HG03159 (cell line): ENCODE results near the gene PLCXD1.
"Not testable (repeated sequence)": the region's sequence is repeated elsewhere in the genome, so short reads cannot be mapped to it uniquely, and the experiment has no call there.

Experiments used
- ATAC-seq: cut with Tn5 transposase; IDR thresholded peaks from one replicate; pipeline ENCODE4 v1.9.1; 2021; ENCODE audit warnings: mild to moderate bottlenecking, moderate library complexity; ENCODE audit not compliant: unreplicated experiment

Gene PLCXD1

DNA sequence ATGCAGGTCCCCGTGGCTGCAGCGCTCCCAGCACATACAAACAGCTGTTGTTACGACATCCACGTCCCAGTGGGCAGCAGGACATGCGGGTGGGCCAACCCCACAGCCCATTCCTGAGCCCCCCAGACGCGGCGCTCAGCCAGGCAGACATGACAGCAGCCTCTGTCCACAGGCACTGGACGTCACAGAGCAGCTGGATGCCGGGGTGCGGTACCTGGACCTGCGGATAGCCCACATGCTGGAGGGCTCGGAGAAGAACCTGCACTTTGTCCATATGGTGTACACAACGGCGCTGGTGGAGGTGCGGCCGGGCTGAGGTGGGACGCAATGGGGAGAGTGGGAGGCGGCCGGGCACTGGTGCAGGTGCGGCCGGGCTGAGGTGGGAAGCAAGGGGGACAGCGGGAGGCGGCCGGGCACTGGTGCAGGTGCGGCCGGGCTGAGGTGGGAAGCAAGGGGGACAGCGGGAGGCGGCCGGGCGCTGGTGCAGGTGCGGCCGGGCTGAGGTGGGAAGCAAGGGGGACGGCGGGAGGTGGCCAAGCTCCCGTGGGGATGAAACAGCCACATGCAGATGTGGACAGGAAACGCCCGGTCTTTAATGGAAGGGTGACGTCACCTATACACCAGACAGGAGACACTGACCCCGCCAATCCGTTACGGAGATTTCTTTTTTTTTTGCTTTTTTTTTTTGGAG lies 9.4 kb downstream of the PLCXD1 start:
- no peak for ATAC-seq

DNA sequence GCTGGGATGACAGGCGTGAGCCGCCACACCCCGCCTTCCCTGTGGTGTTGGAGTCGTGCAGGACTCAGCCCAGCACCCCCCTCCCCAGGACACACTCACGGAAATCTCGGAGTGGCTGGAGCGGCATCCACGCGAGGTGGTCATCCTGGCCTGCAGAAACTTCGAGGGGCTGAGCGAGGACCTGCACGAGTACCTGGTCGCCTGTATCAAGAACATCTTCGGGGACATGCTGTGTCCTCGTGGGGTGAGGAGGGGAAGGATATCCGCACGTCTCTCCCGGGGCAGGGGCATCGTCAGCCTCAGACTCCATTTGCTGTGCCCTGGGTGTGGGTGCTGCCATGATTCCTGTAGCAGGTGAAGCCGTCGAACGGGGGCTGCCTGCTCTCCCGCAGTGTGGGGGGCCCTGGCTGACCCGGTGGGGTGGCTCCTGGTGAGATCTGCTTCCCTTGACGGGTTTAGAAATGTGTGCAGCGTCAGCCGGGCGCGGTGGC lies 10.3 kb downstream of the PLCXD1 start:
- ATAC-seq = no peak

DNA sequence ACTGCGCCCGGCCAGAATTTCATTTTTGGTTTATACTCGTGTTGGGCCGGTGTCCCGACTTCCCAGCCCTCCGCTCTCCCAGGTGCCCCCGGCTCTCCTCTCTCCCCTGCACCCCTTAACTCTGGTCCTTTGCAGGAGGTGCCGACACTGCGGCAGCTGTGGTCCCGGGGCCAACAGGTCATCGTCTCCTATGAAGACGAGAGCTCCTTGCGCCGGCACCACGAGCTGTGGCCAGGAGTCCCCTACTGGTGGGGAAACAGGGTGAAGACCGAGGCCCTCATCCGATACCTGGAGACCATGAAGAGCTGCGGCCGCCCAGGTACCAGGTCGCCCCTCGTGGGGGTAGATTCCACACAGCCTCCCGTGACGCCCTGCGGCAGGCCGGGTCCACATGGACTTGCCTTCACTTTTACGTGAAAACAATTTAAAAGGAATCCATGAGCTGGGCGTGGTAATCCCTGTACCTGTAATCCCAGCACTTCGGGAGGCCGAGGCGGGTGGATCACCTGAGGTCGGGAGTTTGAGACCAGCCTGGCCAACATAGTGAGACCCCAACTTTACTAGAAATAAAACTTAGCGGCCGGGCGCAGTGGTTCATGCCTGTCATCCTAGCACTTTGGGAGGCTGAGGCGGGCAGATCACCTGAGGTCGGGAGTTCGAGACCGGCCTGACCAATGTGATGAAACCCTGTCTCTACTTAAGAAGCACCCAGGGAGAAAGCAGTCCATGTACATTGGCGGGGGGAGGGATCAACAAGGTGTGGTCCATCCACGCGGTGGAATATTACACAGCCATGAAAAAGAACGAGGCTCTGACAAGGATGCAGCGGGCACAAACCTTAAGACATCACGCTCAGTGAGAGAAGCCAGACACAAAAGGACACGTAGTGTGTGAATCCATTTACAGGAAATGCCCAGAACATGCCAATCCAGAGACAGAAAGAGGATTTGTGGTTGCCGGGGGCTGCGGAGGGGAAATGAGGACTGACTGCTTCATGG lies 12.0 kb downstream of the PLCXD1 start:
- no peak for ATAC-seq

DNA sequence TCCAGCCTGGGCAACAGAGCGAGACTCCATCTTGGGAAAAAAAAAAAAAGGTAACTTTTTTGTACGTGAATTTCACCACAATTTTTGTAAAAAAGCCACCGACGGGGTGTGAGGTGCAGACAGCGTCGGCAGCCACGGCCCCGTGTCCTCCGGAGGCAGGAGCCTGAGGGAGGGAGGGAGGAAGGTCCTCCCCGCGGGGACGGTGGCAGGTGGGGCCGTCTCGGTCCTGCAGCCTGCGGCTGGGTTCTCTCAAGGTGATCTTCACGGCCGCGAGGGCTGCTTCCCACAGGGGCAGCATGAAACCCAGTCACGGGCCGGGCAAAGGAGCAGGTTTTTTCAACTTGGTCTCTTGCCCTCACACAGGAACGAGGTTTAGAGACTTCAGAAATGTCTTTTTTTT lies 14.0 kb downstream of the PLCXD1 start:
- ATAC-seq = no peak

DNA sequence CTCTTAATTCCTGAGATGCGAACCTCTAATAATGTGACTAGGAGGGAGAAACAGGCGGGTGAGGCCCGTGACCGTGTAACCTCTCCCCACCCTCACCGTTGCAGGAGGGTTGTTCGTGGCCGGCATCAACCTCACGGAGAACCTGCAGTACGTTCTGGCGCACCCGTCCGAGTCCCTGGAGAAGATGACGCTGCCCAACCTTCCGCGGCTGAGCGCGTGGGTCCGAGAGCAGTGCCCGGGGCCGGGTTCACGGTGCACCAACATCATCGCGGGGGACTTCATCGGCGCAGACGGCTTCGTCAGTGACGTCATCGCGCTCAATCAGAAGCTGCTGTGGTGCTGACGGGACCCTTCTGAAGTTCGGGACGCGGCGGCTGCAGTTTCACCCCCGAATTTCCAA lies 17.8 kb downstream of the PLCXD1 start:
- ATAC-seq = no peak

DNA sequence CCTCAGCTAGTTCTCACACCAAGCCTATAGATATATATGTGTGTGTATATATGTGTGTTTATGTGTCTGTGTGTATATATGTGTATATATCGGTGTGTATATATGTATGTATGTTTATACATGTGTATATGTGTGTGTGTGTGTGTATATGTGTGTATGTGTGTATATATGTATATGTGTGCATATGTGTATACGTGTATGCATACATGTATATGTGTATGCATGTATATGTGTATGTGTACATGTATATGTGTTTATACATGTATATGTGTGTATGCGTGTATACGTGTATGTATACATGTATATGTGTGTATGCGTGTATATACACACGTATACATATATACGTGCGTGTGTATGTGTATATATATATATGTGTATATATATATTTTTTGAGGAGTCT lies 19.2 kb downstream of the PLCXD1 start:
- ATAC-seq = no peak

DNA sequence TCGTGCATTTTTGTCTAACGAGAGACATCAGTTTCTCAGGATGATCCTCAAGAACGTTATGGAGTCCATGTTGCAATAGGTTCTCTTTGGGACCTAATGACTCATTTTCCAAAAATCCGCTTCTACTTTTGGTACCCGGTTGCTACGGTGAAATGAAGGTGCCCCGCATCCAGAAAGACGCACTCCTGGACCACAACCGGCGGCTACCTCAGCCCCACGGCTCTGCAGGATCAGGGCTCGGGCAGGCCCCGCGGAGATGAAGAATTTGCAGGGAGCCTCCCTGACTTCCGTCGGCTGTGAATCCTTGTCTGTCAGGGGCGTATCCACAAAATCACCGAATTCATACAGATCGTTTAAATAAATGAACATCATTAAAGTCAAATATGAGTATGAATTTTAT lies 21.8 kb downstream of the PLCXD1 start:
- ATAC-seq = no peak

DNA sequence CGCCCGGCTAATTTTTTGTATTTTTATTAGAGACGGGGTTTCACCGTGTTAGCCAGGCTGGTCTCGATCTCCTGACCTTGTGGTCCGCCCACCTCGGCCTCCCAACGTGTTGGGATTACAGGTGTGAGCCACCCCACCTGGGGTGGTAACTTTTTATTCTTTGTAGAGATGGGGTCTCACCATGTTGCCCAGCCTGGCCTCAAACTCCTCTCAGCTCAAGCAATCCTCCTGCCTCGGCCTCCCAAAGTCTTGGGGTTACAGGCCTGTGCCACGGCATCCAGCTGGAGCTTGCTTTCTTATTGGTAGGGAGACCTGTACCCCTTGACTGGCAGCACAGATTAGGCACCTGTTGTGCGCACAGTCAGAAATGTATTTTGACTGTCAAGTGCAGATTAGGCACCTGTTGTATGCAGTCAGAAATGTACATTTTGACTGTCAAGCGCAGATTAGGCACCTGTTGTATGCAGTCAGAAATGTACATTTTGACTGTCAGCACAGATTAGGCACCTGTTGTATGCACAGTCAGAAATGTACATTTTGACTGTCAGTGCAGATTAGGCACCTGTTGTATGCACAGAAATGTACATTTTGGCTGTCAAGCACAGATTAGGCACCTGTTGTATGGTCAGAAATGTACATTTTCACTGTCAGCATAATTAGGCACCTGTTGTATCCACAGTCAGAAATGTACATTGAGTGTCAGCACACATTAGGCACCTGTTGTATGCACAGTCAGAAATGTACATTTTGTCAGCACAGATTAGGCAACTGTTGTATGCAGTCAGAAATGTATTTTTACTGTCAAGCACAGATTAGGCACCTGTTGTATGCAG lies 24.8 kb downstream of the PLCXD1 start:
- not testable (repeated sequence) for ATAC-seq

DNA sequence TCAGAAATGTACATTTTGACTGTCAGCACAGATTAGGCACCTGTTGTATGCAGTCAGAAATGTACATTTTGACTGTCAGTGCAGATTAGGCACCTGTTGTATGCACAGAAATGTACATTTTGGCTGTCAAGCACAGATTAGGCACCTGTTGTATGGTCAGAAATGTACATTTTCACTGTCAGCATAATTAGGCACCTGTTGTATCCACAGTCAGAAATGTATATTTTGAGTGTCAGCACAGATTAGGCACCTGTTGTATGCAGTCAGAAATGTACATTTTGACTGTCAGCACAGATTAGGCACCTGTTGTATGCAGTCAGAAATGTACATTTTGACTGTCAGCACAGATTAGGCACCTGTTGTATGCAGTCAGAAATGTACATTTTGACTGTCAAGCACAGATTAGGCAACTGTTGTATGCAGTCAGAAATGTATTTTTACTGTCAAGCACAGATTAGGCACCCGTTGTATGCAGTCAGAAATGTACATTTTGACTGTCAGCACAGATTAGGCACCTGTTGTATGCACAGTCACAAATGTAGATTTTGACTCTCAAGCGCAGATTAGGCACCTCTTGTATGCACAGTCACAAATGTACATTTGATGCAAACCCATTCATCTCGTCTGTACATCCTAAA lies 25.6 kb downstream of the PLCXD1 start:
- not testable (repeated sequence) for ATAC-seq

DNA sequence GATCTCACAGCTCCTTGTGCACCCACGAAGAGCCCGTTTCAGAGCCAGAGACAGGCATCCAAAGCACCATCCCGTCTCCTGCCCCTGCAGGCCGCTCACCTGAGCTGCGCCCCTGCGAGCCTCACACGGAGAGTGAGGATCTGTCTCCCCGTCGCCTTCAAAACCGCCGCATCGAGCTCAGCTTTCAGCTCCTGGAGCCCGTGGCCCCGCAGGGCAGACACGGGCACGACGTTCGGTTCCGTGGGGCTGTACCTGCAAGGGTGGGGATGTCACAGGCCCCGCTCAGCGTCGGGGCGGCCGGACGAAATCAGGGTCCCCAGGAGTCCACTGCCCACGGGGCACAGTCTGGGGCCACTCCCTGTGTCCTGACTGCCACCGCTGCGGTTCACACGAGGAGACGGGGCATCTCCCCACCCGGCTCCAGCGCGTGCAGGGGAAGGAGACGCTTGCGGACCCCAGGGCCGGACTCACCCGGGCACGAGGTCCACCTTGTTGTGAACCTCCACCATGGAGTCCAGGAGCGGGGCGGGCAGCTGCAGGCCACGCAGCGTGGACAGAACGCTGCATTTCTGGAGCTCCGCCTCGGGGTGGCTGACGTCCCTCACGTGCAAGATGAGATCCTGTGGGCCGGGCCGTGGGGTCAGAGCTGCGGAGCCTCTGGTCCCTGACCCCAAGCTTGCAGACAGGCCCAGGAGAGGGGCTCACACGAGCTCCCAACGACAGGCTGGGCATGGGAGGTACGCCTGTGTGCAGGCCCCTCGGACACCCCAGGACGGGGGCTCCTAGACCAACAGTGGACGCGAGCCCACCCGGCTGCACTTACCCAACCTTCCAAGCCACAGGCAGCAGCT lies 26.3 kb downstream of the PLCXD1 start:
- no peak for ATAC-seq

DNA sequence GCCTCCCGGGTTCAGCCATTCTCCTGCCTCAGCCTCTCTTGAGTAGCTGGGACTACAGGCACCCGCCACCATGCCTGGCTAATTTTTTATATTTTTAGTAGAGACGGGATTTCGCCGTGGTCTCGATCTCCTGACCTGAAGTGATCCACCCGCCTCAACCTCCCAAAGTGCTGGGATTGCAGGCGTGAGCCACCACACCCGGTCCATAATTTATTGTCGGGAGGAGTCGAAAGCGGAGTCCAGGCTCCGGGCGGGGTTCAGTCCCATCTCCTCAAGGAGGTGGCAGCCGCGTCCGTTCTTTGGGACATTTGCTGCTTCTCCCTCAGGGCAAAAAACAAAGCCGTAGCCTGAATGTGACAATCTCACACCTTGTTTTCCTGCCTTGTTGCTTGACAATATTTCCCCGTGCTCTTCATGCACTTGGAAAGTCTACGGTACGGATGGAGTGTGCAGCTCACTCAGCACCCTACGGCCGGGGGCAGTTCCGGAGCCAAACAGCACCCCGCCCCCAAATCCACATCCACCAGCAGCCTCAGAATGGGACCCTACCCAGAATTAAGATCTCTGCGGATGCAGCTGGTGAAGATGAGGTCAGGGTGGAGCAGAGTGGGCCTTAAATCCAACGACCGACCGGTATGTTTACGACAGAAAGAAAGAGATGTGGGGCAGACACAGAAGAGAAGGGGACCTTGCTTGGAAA lies 27.8 kb downstream of the PLCXD1 start:
- no peak for ATAC-seq

DNA sequence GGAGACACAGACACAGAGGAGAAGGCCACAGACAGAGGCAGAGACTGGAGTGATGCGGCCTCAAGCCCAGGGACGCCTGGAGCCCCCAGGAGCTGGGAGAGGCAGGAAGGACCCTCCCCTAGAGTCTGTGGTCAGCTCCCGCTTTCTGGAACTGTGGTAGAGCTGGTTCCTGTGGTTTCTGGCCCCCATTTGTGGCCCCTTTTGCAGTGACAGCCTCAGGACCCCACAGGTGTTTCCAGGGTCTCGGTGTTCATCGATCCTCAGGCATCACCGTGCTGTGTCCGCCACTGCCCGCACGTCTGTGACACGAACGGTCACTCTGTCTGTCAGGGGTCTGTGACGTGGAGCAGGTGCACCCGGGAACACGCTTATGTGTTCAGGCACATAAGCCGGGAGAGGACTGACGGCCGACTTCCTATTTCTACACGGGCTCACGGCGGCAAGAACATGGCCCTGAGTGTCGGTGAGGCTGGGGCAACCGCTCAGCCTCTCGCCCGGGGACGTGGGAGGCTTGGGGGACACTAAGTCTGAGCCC lies 29.5 kb downstream of the PLCXD1 start:
- no peak for ATAC-seq

DNA sequence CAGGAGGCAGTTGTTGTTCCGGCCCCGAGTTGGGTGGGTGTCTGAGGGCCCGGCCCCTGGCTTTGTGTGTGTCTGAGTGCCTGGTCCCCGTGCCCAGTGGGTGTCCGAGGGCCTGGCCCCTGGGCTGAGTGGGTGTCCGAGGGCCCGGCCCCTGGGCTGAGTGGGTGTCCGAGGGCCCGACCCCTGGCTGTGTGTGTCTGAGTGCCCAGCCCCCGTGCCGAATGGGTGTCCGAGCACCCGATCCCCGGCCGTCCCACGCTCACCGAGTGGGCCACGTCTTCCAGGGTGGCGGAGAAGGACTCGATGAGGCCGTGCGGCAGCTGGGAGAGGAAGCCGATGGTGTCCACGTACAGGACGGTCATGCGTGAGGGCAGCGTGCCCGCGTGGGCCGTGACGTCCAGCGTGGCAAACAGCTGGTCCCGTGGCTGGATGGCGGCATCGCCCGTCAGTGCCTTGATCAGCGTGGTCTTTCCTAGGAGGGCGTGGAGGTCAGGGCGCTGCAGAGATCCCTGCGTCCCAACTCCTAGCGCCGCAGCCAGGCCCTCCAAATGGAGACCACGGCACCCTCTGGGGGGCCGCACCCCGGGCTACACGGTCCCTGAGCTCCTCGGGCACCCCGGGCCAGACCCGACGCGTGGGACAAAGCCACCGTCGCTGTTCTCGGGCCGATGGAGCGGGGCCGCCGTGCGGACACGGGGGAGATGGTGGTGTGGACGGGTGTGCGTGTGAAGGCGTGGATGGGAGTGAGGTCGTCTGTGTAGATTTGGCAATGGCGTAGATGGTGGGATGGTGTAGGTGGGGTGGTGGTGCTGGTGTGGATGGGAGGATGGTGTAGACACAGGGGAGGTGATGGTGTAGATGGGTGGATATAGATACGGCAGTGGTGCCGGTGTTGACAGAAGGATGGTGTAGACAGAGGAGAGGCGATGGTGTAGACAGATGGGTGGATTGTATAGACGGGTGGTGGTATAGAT lies 30.3 kb downstream of the PLCXD1 start:
- no peak for ATAC-seq

DNA sequence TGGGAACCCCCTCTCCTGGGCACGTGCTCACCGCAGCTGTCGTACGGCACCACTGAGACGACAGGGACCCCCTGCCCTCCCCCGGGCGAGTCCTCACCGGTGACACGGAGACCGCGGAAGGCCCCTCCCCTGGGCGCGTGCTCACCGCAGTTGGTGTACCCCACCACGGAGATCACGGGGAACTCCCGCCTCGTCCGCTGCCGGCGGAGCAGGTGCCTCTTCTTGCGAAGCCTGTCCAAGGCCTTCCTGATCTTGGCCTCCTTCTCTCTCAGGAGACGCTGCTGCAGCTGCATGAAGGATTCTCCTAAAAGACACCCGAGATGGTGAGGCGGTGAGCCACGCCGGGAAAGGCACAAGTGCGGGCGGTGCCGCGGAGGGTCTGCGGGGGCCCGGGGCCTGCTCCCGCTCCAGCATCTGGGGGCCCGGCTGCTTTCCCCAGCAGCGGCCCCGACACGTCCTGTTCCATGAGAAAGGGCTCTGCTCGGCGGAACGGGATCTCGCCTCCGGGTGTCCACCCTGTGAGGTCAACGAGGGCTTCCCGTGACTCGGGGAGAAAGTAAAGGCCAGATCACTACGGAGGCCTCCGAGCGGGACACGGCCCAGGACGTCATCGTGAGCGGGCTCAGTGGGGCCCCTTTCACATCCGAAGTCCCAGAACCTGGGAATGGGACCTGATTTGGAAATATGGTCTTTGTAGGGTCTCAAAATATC lies 31.6 kb downstream of the PLCXD1 start:
- no peak for ATAC-seq

DNA sequence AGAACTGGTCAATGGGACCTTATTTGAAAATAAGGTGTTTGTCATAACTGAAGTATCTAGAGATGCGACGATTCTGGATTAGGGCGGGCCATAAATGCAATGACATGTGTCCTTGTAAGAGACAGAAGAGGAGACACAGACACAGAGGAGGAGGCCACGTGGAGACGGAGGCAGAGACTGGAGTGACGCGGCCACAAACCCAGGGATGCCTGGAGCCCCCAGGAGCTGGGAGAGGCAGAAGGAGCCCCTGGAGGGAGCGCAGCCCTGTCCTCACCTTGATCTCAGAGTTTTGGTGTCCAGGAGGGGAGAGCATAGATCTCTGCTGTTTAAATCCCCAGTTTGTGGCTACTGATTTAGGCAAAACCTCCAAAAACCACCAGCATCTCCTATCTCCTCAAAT lies 32.4 kb downstream of the PLCXD1 start:
- no peak for ATAC-seq

DNA sequence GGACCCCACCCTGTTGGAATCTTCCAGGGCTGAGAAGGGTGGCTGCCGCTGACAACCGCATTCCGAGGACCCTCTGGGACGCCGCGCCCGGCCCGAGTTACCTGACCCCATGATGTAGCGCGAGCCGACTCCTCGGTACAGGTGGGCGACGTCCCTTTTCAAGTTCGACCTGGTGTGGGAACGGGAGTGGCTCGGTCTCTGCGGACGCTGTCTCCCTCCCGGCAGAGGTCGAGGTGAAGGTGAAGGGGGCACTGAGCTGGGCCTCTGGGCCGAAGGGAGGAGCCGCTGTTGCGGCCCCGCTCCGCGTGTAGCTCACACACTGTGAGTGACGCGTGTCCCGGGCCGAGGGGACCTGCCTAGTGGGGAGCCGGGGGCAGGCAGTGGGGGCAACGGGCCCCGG lies 32.9 kb downstream of the PLCXD1 start:
- ATAC-seq = no peak
